ENCODE measurements around the gene ZCCHC14.

ZCCHC14 gene

DNA sequence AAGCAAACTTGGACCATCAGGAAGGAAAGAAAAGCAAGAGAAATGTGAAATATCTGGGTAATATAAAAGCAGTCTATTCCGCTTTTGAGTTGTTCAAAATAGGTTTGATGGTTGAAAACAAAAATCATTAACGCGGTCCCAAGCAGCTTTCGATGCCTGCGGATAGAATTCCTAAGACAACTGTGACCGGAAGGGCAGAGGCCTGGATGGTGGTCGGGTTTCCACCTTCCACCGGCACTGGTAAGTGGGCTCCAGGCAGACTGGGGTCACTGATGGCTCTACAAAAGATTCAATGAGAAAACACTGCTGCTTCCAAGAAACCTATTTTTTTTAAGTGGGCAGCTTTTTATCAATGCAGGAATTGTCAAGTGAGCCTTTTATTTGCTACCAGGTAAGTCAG is 49.8 kb downstream of the ZCCHC14 start:
- Histone ChIP-seq H3K9me2 (replicated peaks; ENCODE audit: insufficient read depth, low read length) (no peaks in the 10 kb centered on the region), H3K4me3 (ENCODE audit: low read length) (no peak overlapping the region), H3K79me2 (ENCODE audit: low read length) (no peaks in the 10 kb centered on the region), H3K9ac (ENCODE audit: low read length) (no peak overlapping the region), H3K36me3 (replicated peaks; ENCODE audit: insufficient read depth, low read length) (no peaks in the 10 kb centered on the region), H3K9me3 (replicated peaks; ENCODE audit: insufficient read depth, low read length) (no peaks in the 10 kb centered on the region), H4K20me1 (ENCODE audit: insufficient read depth, low read length) (no peaks in the 10 kb centered on the region), H3K27ac (ENCODE audit: low read length) (no peak overlapping the region), H3K27me3 (replicated peaks; ENCODE audit: insufficient read depth, low read length) (no peaks in the 10 kb centered on the region), H3K4me1 (ENCODE audit: low read length) (no peaks in the 10 kb centered on the region), H3F3A (ENCODE audit: insufficient read depth, low read length) (no peaks in the 10 kb centered on the region), H3K4me2 (ENCODE audit: low read depth, low read length) (no peak overlapping the region), H2AFZ (ENCODE audit: low read length) (no peak overlapping the region)
- DNase-seq = no peak
- TF ChIP-seq EZH2phosphoT487 (IDR thresholded peaks at IDR 0.05; ENCODE audit: low read length) (no peak), EZH2 (optimal IDR thresholded peaks at IDR 0.05; ENCODE audit: low read depth, low read length) (no peak)
- TF ChIP-seq, protein P1, sequence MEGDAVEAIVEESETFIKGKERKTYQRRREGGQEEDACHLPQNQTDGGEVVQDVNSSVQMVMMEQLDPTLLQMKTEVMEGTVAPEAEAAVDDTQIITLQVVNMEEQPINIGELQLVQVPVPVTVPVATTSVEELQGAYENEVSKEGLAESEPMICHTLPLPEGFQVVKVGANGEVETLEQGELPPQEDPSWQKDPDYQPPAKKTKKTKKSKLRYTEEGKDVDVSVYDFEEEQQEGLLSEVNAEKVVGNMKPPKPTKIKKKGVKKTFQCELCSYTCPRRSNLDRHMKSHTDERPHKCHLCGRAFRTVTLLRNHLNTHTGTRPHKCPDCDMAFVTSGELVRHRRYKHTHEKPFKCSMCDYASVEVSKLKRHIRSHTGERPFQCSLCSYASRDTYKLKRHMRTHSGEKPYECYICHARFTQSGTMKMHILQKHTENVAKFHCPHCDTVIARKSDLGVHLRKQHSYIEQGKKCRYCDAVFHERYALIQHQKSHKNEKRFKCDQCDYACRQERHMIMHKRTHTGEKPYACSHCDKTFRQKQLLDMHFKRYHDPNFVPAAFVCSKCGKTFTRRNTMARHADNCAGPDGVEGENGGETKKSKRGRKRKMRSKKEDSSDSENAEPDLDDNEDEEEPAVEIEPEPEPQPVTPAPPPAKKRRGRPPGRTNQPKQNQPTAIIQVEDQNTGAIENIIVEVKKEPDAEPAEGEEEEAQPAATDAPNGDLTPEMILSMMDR (IDR thresholded peaks at IDR 0.05; ENCODE audit: low read length) = no peak

DNA sequence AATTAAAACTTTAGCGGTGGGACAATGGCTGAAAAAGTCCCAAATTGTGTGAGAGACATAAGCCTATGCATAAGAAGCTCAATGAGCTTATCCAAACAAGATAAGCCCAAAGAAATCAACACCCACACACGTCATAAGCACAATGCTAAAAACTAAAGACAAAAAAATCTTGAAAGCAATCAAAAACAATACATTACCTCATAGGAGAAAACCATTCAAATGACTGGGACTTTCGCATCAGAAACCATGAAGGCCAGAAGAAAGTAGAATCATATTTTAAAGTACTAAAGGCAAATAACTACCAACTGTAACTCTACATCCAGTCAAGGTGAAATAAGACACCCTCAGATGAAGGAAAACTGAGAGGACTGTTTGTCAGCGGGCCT is 50.2 kb downstream of the ZCCHC14 start:
- H3K9me2 ChIP-seq (replicated peaks; ENCODE audit: insufficient read depth, low read length) = no peaks in the 10 kb centered on the region
- H3K4me2 ChIP-seq (ENCODE audit: low read depth, low read length) = no peak overlapping the region
- no peak for DNase-seq
- H3K4me3 ChIP-seq (ENCODE audit: low read length) = no peak overlapping the region
- no peaks in the 10 kb centered on the region for H3F3A ChIP-seq (ENCODE audit: insufficient read depth, low read length)
- no peak overlapping the region for H3K9ac ChIP-seq (ENCODE audit: low read length)
- no peaks in the 10 kb centered on the region for H3K79me2 ChIP-seq (ENCODE audit: low read length)
- no peak overlapping the region for H3K27ac ChIP-seq (ENCODE audit: low read length)
- no peaks in the 10 kb centered on the region for H4K20me1 ChIP-seq (ENCODE audit: insufficient read depth, low read length)
- H3K4me1 ChIP-seq (ENCODE audit: low read length) = no peaks in the 10 kb centered on the region
- TF ChIP-seq EZH2phosphoT487 (IDR thresholded peaks at IDR 0.05; ENCODE audit: low read length) (no peak), EZH2 (optimal IDR thresholded peaks at IDR 0.05; ENCODE audit: low read depth, low read length) (no peak)
- TF ChIP-seq, protein P1 (IDR thresholded peaks at IDR 0.05; ENCODE audit: low read length) = no peak
- no peaks in the 10 kb centered on the region for H3K9me3 ChIP-seq (replicated peaks; ENCODE audit: insufficient read depth, low read length)
- H3K36me3 ChIP-seq (replicated peaks; ENCODE audit: insufficient read depth, low read length) = no peaks in the 10 kb centered on the region
- H3K27me3 ChIP-seq (replicated peaks; ENCODE audit: insufficient read depth, low read length) = no peaks in the 10 kb centered on the region
- no peak overlapping the region for H2AFZ ChIP-seq (ENCODE audit: low read length)

DNA sequence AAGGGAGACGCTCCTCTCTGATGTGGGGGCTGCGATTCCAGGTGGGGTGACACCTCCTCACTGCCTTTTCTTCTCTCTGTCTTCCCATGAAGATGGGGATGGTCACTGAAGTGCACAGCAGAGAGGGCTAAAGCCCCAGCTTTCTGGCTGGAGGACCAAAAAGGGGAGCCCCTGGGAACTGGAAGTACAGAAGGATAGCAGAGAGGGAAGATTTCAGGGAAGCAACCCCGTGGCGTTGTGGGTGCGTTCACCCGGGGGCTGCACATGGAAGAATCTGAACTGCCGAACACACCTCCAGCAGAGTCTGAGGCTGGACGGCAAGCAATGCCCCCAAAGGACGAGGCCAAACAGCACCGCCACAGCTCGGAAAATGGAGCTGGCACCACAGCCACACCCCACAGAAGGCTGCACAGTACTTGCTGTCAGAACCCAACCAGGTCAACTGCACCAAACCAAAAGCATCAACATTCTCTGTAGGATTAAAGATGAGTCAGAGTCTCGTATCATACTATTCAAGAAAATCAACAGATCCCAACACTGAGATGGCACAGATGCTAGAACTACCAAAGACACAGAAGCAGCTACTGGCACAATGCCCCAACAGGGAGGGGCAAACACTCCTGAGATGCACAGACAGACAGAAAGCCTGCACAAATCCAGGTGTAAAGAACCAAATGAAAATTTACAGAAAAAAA is 50.8 kb downstream of the ZCCHC14 start:
- no peaks in the 10 kb centered on the region for H3K4me1 ChIP-seq (ENCODE audit: low read length)
- H3K27ac ChIP-seq (ENCODE audit: low read length) = no peak overlapping the region
- TF ChIP-seq EZH2 (optimal IDR thresholded peaks at IDR 0.05; ENCODE audit: low read depth, low read length) (no peak), EZH2phosphoT487 (IDR thresholded peaks at IDR 0.05; ENCODE audit: low read length) (no peak)
- TF ChIP-seq, protein P1 (IDR thresholded peaks at IDR 0.05; ENCODE audit: low read length) = no peak
- no peaks in the 10 kb centered on the region for H3F3A ChIP-seq (ENCODE audit: insufficient read depth, low read length)
- no peak for DNase-seq
- no peaks in the 10 kb centered on the region for H3K36me3 ChIP-seq (replicated peaks; ENCODE audit: insufficient read depth, low read length)
- no peaks in the 10 kb centered on the region for H3K9me2 ChIP-seq (replicated peaks; ENCODE audit: insufficient read depth, low read length)
- no peak overlapping the region for H3K4me3 ChIP-seq (ENCODE audit: low read length)
- H3K4me2 ChIP-seq (ENCODE audit: low read depth, low read length) = no peak overlapping the region
- H2AFZ ChIP-seq (ENCODE audit: low read length) = no peak overlapping the region
- H3K9ac ChIP-seq (ENCODE audit: low read length) = no peak overlapping the region
- H4K20me1 ChIP-seq (ENCODE audit: insufficient read depth, low read length) = no peaks in the 10 kb centered on the region
- no peaks in the 10 kb centered on the region for H3K27me3 ChIP-seq (replicated peaks; ENCODE audit: insufficient read depth, low read length)
- no peaks in the 10 kb centered on the region for H3K9me3 ChIP-seq (replicated peaks; ENCODE audit: insufficient read depth, low read length)
- H3K79me2 ChIP-seq (ENCODE audit: low read length) = no peaks in the 10 kb centered on the region
